GM12878 (cell line): Measurements from ENCODE around the gene BICC1. TPM values are rescaled to one million over a fixed set of nuclear protein-coding genes. Genes with fewer than 3 reads are reported as not detected.

Experiments
- IRF4 ChIP-seq: IDR thresholded peaks from 2 replicates; pipeline ENCODE4 v1.6.1; 2011; ENCODE audit warnings: low read depth, low read length
- KDM1A ChIP-seq: fragments of 200-600 bp; sonication (generic); IDR thresholded peaks from 2 replicates; pipeline ENCODE4 v1.6.1; 2016; ENCODE audit warnings: borderline replicate concordance
- ZSCAN29 ChIP-seq: fragments of 450-650 bp; IDR thresholded peaks from 2 replicates; pipeline ENCODE4 v1.6.1; 2017; ENCODE audit warnings: mild to moderate bottlenecking, moderate library complexity
- polyA plus RNA-seq, 11 experiments: library from polyadenylated mRNA; depleted of rRNA in 4 of 11; unstranded in 6 of 11; stranded (reverse) in 5 of 11; fragments of >200 nt; fragmentation: Nextera tagmentation in 4 of 11; fragmentation: Illumina TruSeq in 1 of 11; extraction: Ambion mirVana in 4 of 11; extraction: Trizol in 1 of 11; gene quantifications; 1 replicate in 1 of 11; 2 replicates in 10 of 11; pipeline versions ENCODE4 v1.2.1 to v1.2.3, GENCODE V29; 2011 to 2016; ENCODE audit warnings: inconsistent platforms in 2 of 11, missing spikeins in 2 of 11, low read depth in 1 of 11
- total RNA-seq, 4 experiments: library from RNA; depleted of rRNA in 3 of 4; stranded (reverse); fragments of >200 nt in 3 of 4; fragmentation: Illumina TruSeq in 1 of 4; extraction: Trizol in 1 of 4; gene quantifications; 2 replicates each; pipeline versions ENCODE4 v1.2.1 to v1.2.3, GENCODE V29; 2013 to 2021
- TF ChIP-seq, protein P1 (sequence below): fragments of 450-650 bp; IDR thresholded peaks from 2 replicates; pipeline ENCODE4 v1.6.1; 2017; ENCODE audit warnings: mild to moderate bottlenecking, moderate library complexity
- TF ChIP-seq, protein P2 (sequence below): fragments of 450-650 bp; formaldehyde crosslinking; IDR thresholded peaks from 2 replicates; pipeline ENCODE4 v1.5.0; 2022; ENCODE audit warnings: mild to moderate bottlenecking, missing genetic modification characterization
- TF ChIP-seq, protein P3 (sequence below): fragments of 450-650 bp; IDR thresholded peaks from 2 replicates; pipeline ENCODE4 v1.6.1; 2017; ENCODE audit warnings: mild to moderate bottlenecking, low read depth, inconsistent platforms; ENCODE audit not compliant: poor library complexity, severe bottlenecking

The BICC1 gene
- total and polyA plus RNA-seq, 10 of the 15 experiments (the other 5 are each of a cell fraction or from before 2014, with no cell fraction given), result 0.01 to 0.10 (median 0.04) TPM; not detected in 5

DNA sequence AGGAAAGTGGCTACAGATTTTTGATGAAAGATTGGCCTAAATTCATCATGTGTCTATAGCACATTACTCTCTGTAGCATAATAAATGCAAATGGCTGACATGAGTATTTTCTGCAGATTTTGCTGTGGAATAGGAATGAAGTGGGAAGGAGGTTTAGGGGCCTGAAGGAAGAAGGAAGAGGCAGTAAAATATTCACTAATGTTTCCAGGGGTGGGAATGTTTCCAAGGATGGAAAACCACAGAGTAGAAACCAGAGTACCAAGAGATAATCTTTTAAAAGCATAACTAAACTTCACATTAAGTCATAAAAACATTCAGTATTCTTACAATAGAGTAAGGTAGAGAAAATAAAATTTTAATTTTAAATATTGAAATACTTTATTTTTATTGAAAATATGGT lies 267.8 kb downstream of the BICC1 start (continued):
- TF ChIP-seq, protein P1, sequence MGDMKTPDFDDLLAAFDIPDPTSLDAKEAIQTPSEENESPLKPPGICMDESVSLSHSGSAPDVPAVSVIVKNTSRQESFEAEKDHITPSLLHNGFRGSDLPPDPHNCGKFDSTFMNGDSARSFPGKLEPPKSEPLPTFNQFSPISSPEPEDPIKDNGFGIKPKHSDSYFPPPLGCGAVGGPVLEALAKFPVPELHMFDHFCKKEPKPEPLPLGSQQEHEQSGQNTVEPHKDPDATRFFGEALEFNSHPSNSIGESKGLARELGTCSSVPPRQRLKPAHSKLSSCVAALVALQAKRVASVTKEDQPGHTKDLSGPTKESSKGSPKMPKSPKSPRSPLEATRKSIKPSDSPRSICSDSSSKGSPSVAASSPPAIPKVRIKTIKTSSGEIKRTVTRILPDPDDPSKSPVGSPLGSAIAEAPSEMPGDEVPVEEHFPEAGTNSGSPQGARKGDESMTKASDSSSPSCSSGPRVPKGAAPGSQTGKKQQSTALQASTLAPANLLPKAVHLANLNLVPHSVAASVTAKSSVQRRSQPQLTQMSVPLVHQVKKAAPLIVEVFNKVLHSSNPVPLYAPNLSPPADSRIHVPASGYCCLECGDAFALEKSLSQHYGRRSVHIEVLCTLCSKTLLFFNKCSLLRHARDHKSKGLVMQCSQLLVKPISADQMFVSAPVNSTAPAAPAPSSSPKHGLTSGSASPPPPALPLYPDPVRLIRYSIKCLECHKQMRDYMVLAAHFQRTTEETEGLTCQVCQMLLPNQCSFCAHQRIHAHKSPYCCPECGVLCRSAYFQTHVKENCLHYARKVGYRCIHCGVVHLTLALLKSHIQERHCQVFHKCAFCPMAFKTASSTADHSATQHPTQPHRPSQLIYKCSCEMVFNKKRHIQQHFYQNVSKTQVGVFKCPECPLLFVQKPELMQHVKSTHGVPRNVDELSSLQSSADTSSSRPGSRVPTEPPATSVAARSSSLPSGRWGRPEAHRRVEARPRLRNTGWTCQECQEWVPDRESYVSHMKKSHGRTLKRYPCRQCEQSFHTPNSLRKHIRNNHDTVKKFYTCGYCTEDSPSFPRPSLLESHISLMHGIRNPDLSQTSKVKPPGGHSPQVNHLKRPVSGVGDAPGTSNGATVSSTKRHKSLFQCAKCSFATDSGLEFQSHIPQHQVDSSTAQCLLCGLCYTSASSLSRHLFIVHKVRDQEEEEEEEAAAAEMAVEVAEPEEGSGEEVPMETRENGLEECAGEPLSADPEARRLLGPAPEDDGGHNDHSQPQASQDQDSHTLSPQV, result no peak
- TF ChIP-seq KDM1A (no peak), IRF4 (no peak), ZSCAN29 (no peak)
- TF ChIP-seq, protein P2, sequence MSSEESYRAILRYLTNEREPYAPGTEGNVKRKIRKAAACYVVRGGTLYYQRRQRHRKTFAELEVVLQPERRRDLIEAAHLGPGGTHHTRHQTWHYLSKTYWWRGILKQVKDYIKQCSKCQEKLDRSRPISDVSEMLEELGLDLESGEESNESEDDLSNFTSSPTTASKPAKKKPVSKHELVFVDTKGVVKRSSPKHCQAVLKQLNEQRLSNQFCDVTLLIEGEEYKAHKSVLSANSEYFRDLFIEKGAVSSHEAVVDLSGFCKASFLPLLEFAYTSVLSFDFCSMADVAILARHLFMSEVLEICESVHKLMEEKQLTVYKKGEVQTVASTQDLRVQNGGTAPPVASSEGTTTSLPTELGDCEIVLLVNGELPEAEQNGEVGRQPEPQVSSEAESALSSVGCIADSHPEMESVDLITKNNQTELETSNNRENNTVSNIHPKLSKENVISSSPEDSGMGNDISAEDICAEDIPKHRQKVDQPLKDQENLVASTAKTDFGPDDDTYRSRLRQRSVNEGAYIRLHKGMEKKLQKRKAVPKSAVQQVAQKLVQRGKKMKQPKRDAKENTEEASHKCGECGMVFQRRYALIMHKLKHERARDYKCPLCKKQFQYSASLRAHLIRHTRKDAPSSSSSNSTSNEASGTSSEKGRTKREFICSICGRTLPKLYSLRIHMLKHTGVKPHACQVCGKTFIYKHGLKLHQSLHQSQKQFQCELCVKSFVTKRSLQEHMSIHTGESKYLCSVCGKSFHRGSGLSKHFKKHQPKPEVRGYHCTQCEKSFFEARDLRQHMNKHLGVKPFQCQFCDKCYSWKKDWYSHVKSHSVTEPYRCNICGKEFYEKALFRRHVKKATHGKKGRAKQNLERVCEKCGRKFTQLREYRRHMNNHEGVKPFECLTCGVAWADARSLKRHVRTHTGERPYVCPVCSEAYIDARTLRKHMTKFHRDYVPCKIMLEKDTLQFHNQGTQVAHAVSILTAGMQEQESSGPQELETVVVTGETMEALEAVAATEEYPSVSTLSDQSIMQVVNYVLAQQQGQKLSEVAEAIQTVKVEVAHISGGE (CRISPR knock-in tag), result no peak
- TF ChIP-seq, protein P3, sequence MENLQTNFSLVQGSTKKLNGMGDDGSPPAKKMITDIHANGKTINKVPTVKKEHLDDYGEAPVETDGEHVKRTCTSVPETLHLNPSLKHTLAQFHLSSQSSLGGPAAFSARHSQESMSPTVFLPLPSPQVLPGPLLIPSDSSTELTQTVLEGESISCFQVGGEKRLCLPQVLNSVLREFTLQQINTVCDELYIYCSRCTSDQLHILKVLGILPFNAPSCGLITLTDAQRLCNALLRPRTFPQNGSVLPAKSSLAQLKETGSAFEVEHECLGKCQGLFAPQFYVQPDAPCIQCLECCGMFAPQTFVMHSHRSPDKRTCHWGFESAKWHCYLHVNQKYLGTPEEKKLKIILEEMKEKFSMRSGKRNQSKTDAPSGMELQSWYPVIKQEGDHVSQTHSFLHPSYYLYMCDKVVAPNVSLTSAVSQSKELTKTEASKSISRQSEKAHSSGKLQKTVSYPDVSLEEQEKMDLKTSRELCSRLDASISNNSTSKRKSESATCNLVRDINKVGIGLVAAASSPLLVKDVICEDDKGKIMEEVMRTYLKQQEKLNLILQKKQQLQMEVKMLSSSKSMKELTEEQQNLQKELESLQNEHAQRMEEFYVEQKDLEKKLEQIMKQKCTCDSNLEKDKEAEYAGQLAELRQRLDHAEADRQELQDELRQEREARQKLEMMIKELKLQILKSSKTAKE, result no peak
- TF ChIP-seq, all 136 proteins: peak for 0
